ENCODE measurements around the gene TMOD1. TPM values are rescaled to one million over a fixed set of nuclear protein-coding genes. Genes with fewer than 3 reads are reported as not detected.

Gene TMOD1
- total and polyA plus RNA-seq, 4 donors, result 2.4 to 7.9 (median 5.2) TPM

- no peak overlapping the region for H3K9ac ChIP-seq (ENCODE audit: insufficient read depth in 1 of 2, low read length in 2 of 2)
- no peak overlapping the region for H3K4me3 ChIP-seq
- no peak for ATAC-seq (ENCODE audit: insufficient read depth, low FRiP score)
- no peak for DNase-seq
- peaks cover 0 to 4% (median 0%) of the 10 kb centered on the region in 5 donors for H3K4me1 ChIP-seq (ENCODE audit: control insufficient read depth in 5 of 5, insufficient read depth in 5 of 5, low read length in 5 of 5)
- H3K9me3 ChIP-seq (ENCODE audit: control insufficient read depth in 4 of 4, insufficient read depth in 3 of 4, low read length in 3 of 4), result no peaks in the 10 kb centered on the region
- H3K27me3 ChIP-seq (ENCODE audit: control insufficient read depth in 3 of 3, insufficient read depth in 3 of 3, low read length in 2 of 3), result no peaks in the 10 kb centered on the region
- TF ChIP-seq, protein P1, sequence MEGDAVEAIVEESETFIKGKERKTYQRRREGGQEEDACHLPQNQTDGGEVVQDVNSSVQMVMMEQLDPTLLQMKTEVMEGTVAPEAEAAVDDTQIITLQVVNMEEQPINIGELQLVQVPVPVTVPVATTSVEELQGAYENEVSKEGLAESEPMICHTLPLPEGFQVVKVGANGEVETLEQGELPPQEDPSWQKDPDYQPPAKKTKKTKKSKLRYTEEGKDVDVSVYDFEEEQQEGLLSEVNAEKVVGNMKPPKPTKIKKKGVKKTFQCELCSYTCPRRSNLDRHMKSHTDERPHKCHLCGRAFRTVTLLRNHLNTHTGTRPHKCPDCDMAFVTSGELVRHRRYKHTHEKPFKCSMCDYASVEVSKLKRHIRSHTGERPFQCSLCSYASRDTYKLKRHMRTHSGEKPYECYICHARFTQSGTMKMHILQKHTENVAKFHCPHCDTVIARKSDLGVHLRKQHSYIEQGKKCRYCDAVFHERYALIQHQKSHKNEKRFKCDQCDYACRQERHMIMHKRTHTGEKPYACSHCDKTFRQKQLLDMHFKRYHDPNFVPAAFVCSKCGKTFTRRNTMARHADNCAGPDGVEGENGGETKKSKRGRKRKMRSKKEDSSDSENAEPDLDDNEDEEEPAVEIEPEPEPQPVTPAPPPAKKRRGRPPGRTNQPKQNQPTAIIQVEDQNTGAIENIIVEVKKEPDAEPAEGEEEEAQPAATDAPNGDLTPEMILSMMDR (IDR thresholded peaks at IDR 0.05; ENCODE audit: control extremely low read depth, extremely low read depth), result no peak
- H3K27ac ChIP-seq (ENCODE audit: low read depth in 1 of 2, low read length in 1 of 2), result no peak overlapping the region
- H3K36me3 ChIP-seq (ENCODE audit: control insufficient read depth in 4 of 4, insufficient read depth in 4 of 4, low read length in 4 of 4), result peaks cover 9 to 44% (median 26%) of the 10 kb centered on the region in 4 donors
- 94 to 96% methylated on average over 5 of the region's 5 CpGs for WGBS, 2 donors
Measured at GRCh38 chr9:97647996-97648395, 146.5 kb downstream of the TMOD1 start.

Other genes with a start within 250 kb of the TMOD1 start
- 10 to 100 TPM; 14.3 to 34.3 TPM for gene CCDC180, start 194.0 kb upstream of the TMOD1 start, total RNA-seq
- gene CCDC180, start 194.0 kb upstream of the TMOD1 start, polyA plus RNA-seq, result 1 to 10 TPM; 3.3 to 5.8 TPM
- 10 to 100 TPM; 12.4 to 13.3 TPM for gene TDRD7, start 89.6 kb upstream of the TMOD1 start, total RNA-seq
- gene TDRD7, start 89.6 kb upstream of the TMOD1 start, polyA plus RNA-seq, result 10 to 100 TPM in 1 of 2 donors, 1 to 10 TPM in 1; 6.8 to 10.9 TPM
- gene TSTD2, start 131.7 kb downstream of the TMOD1 start, total RNA-seq, result 10 to 100 TPM; 17.1 to 26.6 TPM
- 10 to 100 TPM in 1 of 2 donors, 1 to 10 TPM in 1; 9.4 to 11.1 TPM for gene TSTD2, start 131.7 kb downstream of the TMOD1 start, polyA plus RNA-seq
- 10 to 100 TPM; 24.0 to 30.0 TPM for gene NCBP1, start 132.2 kb downstream of the TMOD1 start, total RNA-seq
- gene NCBP1, start 132.2 kb downstream of the TMOD1 start, polyA plus RNA-seq, result 10 to 100 TPM in 1 of 2 donors, 1 to 10 TPM in 1; 6.5 to 12.3 TPM
- 10 to 100 TPM; 10.2 to 23.0 TPM for gene XPA, start 195.7 kb downstream of the TMOD1 start, total RNA-seq
- gene XPA, start 195.7 kb downstream of the TMOD1 start, polyA plus RNA-seq, result 10 to 100 TPM in 1 of 2 donors, 1 to 10 TPM in 1; 9.2 to 10.8 TPM

Data from lung (tissue), 12 donors.